ENCODE measurements around the gene MCEE.
A peak's percentile ranks its signal among the peaks of the same experiment; 100 is the strongest.
"Not testable (repeated sequence)": the region's sequence is repeated elsewhere in the genome, so short reads cannot be mapped to it uniquely, and the experiment has no call there.

Gene MCEE

DNA sequence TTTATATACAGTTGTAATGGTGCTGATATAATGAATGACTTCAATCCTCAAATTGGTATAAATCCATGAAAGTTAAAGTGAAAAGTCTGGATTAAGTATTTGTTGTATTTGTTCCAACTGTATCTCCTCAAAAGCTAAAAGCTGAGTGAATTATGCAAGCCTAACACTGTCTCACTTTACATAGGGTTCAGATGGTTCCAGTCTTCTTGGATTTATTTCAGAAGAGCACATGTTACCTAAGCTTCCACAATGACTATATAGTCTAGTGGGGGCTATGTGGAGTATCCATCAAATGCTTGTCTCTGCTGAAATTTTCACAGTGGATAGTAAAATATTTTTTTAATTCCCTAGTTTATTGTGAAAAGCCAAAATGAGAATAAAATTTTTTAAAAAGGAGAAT lies 13.0 kb downstream of the MCEE start:
- Mint-ChIP-seq H3K4me3 (no peak overlapping the region), H3K27me3 (no peaks in the 10 kb centered on the region), H3K36me3 (peaks cover 14% of the 10 kb centered on the region), H3K9me3 (no peaks in the 10 kb centered on the region), H3K27ac (no peak overlapping the region), H3K4me1 (peaks cover 3% of the 10 kb centered on the region)
- CTCF ChIA-PET, result no interaction called here
- no peak for DNase-seq

GRCh38 chr2:71113843-71114242 lies 16.2 kb downstream of the MCEE start:
- DNase-seq, result no peak
- CTCF ChIA-PET, result interaction anchor here (1.0 to 1.4 kb wide), 3 partner anchors 10 to 13 kb away, joined by 3 to 9 read pairs (median 3); no protein-coding TSS in a partner anchor
- peaks cover 18% of the 10 kb centered on the region for H3K36me3 Mint-ChIP-seq
- no peaks in the 10 kb centered on the region for H3K9me3 Mint-ChIP-seq
- H3K27me3 Mint-ChIP-seq, result no peaks in the 10 kb centered on the region
- H3K27ac Mint-ChIP-seq, result no peak overlapping the region
- peaks cover 3% of the 10 kb centered on the region for H3K4me1 Mint-ChIP-seq
- H3K4me3 Mint-ChIP-seq, result no peak overlapping the region

GRCh38 chr2:71108091-71108490 lies 21.9 kb downstream of the MCEE start:
- DNase-seq, result no peak
- Mint-ChIP-seq H3K27ac (no peak overlapping the region), H3K4me3 (no peak overlapping the region), H3K27me3 (peaks cover 7% of the 10 kb centered on the region), H3K9me3 (peaks cover 2% of the 10 kb centered on the region), H3K36me3 (peaks cover 22% of the 10 kb centered on the region), H3K4me1 (peaks cover 3% of the 10 kb centered on the region)
- CTCF ChIA-PET, result no interaction called here

DNA sequence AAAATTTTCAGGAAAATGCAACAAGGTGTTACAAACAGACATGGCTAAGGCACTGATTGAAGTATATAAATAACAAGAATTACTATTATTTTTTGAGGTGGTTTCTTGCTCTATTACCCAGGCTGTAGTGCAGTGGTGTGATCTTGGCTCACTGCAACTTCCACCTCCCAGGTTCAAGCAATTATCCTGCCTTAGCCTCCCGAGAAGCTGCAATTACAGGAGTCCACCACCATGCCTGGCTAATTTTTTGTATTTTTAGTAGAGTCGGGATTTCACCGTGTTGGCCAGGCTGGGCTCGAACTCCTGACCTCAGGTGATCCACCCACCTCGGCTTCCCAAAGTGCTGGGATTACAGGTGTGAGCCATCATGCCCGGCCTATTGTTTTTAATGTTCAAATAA lies 23.6 kb downstream of the MCEE start:
- H3K27me3 Mint-ChIP-seq, DNase-seq, H3K4me1 Mint-ChIP-seq, H3K27ac Mint-ChIP-seq, CTCF ChIA-PET, H3K9me3 Mint-ChIP-seq, H3K4me3 Mint-ChIP-seq: not testable (repeated sequence)
- peaks cover 18% of the 10 kb centered on the region for H3K36me3 Mint-ChIP-seq

DNA sequence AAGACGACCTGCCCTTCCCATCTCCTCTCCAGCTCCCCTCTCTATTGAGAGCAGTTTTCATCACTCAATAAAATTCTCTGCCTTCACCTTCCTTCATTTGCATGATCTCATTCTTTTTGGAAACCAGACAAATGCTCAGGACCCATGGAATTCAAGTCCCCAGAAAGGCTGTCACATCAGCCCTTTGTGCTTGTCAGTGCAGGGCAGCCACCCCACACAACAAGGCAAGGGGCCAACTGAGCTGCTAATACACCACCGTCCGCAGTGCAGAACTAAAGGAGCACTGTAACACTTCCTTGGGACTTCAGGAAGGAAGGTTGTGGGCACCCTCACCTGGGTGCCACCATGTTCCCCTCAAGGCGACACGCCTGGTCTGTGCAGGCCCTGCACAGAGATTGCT lies 26.2 kb downstream of the MCEE start:
- no peak overlapping the region for H3K4me3 Mint-ChIP-seq
- H3K9me3 Mint-ChIP-seq, result peaks cover 2% of the 10 kb centered on the region
- DNase-seq, result no peak
- peaks cover 8% of the 10 kb centered on the region for H3K36me3 Mint-ChIP-seq
- peaks cover 14% of the 10 kb centered on the region for H3K27me3 Mint-ChIP-seq
- CTCF ChIA-PET, result interaction anchor here (1.1 to 1.3 kb wide), 2 partner anchors 10 to 46 kb away, joined by 3 read pairs; no protein-coding TSS in a partner anchor
- peaks cover 2% of the 10 kb centered on the region for H3K4me1 Mint-ChIP-seq
- H3K27ac Mint-ChIP-seq, result no peak overlapping the region

DNA sequence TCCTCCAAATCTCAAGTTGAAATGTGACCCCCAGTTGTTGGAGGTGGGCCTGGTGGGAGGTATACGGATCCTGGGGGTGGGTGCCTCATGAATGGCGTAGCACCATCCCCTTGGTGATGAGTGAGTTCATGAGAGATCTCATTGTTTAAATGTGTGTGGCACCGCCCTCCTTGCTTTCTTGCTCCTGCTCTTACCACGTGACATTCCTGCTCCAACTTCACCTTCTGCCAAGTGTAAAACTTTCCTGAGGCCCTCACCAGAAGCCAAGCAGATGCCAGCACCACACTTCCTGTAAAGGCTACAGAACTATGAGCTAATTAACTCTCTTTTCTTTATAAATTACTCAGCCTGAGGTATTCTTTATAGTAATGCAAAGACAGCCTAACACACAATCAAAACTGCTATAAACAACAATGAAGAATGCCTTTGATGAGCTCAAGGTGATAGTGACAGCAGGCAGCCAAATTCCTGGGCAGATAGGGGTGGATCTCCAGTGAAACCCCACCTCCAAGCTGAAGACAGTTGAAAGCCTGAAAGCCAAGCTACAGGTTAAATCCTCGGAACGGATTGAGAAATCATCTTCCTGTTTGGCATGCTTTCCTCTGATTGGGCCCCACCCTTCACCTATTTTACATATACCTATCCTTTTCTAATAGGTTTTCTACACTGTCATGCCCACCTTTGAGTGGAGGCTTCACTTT lies 26.9 kb downstream of the MCEE start:
- Mint-ChIP-seq H3K27ac (no peak overlapping the region), H3K36me3 (peaks cover 2% of the 10 kb centered on the region), H3K4me3 (no peak overlapping the region), H3K27me3 (peaks cover 15% of the 10 kb centered on the region), H3K4me1 (peaks cover 2% of the 10 kb centered on the region), H3K9me3 (peaks cover 2% of the 10 kb centered on the region)
- CTCF ChIA-PET, result interaction anchor here (1.1 to 1.3 kb wide), 2 partner anchors 10 to 46 kb away, joined by 3 read pairs; no protein-coding TSS in a partner anchor
- no peak for DNase-seq

DNA sequence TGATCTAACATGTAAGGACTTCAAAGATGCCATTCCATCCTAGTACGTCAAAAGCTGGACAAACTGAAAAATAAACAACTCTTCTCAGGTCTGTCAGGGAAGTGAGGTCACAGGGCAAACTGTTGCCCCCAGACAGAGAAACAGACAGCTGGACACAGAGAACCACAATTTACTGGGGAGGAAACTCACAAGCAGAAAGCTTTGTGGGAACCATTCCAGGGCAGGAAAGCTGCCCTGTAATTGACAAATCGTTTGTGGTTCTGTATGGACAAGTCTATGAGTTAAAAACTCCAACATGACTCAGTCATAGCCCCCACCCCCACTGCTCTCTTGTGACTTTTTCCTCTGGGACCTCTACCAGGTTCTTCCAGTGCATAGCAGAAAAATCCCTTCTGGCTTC lies 28.4 kb downstream of the MCEE start:
- Mint-ChIP-seq H3K4me1 (peaks cover 2% of the 10 kb centered on the region), H3K36me3 (no peaks in the 10 kb centered on the region), H3K9me3 (peaks cover 2% of the 10 kb centered on the region), H3K27me3 (peaks cover 23% of the 10 kb centered on the region), H3K27ac (no peak overlapping the region), H3K4me3 (no peak overlapping the region)
- no peak for DNase-seq
- CTCF ChIA-PET, result interaction anchor here (0.9 to 4.7 kb wide), 10 partner anchors 8 to 198 kb away, joined by 3 to 39 read pairs (median 9); partner anchors contain the start of genes MCEE, MPHOSPH10 and NAGK

- H3K4me3 Mint-ChIP-seq, result no peak overlapping the region
- H3K9me3 Mint-ChIP-seq, result peaks cover under 1% of the 10 kb centered on the region
These were observed 29.6 kb downstream of the MCEE start for GRCh38 chr2:71100195-71100964.

DNA sequence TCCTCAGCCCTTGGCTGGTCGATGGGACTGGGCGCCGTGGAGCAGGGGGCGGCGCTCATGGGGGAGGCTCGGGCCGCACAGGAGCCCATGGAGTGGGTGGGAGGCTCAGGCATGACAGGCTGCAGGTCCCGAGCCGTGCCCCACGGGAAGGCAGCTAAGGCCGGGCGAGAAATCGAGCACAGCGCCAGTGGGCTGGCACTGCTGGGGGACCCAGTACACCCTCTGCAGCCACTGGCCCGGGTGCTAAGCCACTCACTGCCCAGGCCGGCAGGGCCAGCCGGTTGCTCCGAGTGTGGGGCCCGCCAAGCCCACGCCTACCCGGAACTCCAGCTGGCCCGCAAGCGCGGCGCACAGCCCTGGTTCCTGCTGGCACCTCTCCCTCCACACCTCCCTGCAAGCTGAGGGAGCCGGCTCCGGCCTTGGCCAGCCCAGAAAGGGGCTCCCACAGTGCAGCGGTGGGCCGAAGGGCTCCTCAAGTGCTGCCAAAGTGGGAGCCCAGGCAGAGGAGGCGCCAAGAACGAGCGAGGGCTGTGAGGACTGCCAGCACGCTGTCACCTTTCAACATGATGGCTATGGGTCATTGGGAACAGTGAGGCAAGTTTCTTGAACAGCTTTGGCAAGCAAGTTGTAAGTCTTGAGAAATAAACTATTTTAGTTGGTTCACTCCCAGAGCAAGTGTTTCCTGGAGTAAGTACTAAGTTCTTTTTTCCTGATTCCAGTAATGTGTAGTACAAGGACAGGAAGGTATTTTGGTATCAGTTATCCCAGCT lies 37.4 kb downstream of the MCEE start:
- CTCF ChIA-PET, result interaction anchor here (2.0 kb wide), 1 partner anchor 8 kb away, joined by 11 read pairs; no protein-coding TSS in a partner anchor
- not testable (repeated sequence) for DNase-seq, H3K4me1 Mint-ChIP-seq, H3K27ac Mint-ChIP-seq, H3K4me3 Mint-ChIP-seq, H3K9me3 Mint-ChIP-seq, H3K36me3 Mint-ChIP-seq
- H3K27me3 Mint-ChIP-seq, result peaks cover 17% of the 10 kb centered on the region

More at GRCh38 chr2:71100195-71100964, 29.6 kb downstream of the MCEE start:
- H3K27ac Mint-ChIP-seq, result no peak overlapping the region
- no peaks in the 10 kb centered on the region for H3K36me3 Mint-ChIP-seq
- peaks cover 23% of the 10 kb centered on the region for H3K27me3 Mint-ChIP-seq
- CTCF ChIA-PET, result interaction anchor here (0.7 to 4.7 kb wide), 13 partner anchors 9 to 127 kb away, joined by 3 to 39 read pairs (median 8); partner anchors contain the start of genes MCEE, MPHOSPH10, NAGK and PAIP2B
- peak; percentile 62 for DNase-seq
- H3K4me1 Mint-ChIP-seq, result peaks cover 2% of the 10 kb centered on the region

DNA sequence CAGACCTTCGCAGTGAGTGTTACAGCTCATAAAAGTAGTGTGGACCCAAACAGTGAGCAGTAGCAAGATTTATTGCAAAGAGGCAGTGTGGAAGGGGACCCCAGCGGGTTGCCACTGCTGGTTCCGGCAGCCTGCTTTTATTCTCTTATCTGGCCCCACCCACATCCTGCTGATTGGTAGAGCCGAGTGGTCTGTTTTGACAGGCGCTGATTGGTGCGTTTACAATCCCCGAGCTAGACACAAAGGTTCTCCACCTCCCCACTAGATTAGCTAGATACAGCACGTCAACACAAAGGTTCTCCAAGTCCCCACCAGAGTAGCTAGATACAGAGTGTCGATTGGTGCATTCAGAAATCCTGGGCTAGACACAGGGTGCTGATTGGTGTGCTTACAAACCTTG lies 38.2 kb downstream of the MCEE start:
- H3K27ac Mint-ChIP-seq, H3K4me1 Mint-ChIP-seq, H3K4me3 Mint-ChIP-seq, H3K9me3 Mint-ChIP-seq, H3K36me3 Mint-ChIP-seq, DNase-seq: not testable (repeated sequence)
- CTCF ChIA-PET, result interaction anchor here (2.0 kb wide), 1 partner anchor 8 kb away, joined by 11 read pairs; no protein-coding TSS in a partner anchor
- peaks cover 16% of the 10 kb centered on the region for H3K27me3 Mint-ChIP-seq

DNA sequence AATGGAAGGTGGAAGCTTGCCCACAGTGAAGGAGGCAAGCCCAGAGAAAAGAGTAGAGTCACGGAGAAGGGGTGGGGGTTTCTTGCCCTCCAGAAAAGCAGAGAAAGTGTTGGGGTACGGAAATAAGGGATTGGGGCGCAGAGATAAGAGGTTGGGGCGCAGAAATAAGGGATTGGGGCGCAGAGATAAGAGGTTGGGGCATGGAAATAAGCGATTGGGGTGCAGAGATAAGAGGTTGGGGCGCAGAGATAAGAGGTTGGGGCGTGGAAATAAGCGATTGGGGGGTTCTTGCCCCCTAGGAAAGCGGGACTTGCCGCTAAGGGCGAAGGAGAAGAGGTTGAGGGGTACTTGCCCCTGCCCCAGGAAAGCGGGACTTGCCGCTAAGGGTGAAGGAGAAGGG lies 40.6 kb downstream of the MCEE start:
- H3K27ac Mint-ChIP-seq, H3K4me3 Mint-ChIP-seq, H3K9me3 Mint-ChIP-seq, DNase-seq, CTCF ChIA-PET, H3K36me3 Mint-ChIP-seq, H3K4me1 Mint-ChIP-seq: not testable (repeated sequence)
- H3K27me3 Mint-ChIP-seq, result peaks cover 20% of the 10 kb centered on the region

DNA sequence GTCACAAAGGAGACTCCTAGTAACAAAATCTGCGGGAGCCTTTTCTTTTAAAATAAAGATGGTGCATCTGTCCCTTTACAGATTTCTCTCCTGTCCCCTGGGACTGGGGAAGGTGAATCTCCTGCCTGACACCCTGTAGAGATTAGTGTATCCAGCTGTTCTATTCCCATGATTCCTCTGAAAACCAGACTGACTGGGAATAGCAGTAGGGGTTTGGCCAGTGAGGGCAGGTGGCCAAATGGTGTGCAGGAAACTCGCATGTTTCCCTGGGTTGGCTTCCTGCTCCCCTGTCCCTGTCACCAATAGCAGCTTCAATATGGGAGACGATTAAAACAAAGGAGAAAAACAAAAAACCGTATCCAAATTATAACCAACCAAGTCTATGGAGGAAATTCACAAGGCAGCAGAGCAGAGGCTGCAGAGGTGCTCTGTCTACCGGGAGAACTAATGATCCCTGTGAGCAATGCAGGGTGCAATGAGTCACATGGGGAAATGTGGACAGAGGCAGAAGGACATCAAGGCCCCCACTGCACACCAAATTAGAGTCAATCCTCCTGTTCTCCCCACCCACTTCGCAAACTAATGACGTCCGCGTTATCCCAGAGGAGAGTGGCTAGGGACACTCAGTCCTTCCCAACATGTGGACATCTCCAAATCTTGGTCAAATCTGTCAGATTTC lies 44.6 kb downstream of the MCEE start:
- peaks cover 16% of the 10 kb centered on the region for H3K4me1 Mint-ChIP-seq
- peaks cover 25% of the 10 kb centered on the region for H3K27me3 Mint-ChIP-seq
- H3K36me3 Mint-ChIP-seq, H3K9me3 Mint-ChIP-seq, CTCF ChIA-PET, H3K4me3 Mint-ChIP-seq, DNase-seq, H3K27ac Mint-ChIP-seq: not testable (repeated sequence)

GRCh38 chr2:71083752-71084312 lies 46.2 kb downstream of the MCEE start:
- H3K9me3 Mint-ChIP-seq, H3K27ac Mint-ChIP-seq, CTCF ChIA-PET, DNase-seq, H3K4me3 Mint-ChIP-seq, H3K36me3 Mint-ChIP-seq: not testable (repeated sequence)
- peaks cover 16% of the 10 kb centered on the region for H3K4me1 Mint-ChIP-seq
- H3K27me3 Mint-ChIP-seq, result peaks cover 16% of the 10 kb centered on the region
